Measurements from ENCODE around the gene TK2.

DNA sequence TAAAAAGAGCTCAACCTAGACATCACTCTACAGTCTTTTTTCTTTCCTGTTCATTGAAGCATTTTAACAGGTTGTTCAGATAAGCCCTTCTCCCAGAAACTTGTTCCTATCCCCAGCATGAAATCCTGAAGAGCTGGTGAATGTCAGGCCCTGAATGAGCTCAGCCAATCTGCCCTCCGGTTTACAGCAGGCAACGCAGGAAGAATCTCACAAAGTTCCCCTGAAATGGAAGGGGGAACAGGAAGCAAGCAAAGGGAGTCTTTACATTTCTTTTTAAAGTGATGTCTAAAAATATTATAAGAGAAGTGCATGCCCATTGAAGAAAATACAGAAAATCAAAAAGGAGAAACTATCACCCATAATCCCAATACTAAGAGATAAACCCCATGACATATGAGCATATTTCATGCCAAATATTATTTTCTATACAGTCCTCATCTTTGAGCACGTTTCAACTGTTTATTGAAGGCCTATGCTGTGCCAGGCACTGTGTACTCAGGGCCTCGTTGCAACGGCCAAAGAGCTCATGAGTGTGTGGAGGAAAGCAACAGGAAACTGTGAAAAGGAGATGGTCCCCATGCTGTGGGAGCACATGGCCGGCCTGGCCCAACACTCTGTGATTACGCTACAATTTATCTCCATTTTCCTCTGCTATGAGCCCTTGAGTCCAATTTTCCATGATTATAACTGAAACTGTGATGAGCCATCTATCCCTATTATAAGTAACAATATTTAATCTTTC, 5.7 kb downstream of the TK2 start:
- TF ChIP-seq, protein P1, sequence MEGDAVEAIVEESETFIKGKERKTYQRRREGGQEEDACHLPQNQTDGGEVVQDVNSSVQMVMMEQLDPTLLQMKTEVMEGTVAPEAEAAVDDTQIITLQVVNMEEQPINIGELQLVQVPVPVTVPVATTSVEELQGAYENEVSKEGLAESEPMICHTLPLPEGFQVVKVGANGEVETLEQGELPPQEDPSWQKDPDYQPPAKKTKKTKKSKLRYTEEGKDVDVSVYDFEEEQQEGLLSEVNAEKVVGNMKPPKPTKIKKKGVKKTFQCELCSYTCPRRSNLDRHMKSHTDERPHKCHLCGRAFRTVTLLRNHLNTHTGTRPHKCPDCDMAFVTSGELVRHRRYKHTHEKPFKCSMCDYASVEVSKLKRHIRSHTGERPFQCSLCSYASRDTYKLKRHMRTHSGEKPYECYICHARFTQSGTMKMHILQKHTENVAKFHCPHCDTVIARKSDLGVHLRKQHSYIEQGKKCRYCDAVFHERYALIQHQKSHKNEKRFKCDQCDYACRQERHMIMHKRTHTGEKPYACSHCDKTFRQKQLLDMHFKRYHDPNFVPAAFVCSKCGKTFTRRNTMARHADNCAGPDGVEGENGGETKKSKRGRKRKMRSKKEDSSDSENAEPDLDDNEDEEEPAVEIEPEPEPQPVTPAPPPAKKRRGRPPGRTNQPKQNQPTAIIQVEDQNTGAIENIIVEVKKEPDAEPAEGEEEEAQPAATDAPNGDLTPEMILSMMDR (IDR thresholded peaks at IDR 0.05) = no peak
- TF ChIP-seq POLR2A (IDR thresholded peaks at IDR 0.05) = no peak

Data from heart left ventricle (tissue), 13 donors.